H4 (cell line): ENCODE measurements around the gene INSR. TPM values are rescaled to one million over a fixed set of nuclear protein-coding genes. Genes with fewer than 3 reads are reported as not detected.

ENCODE experiments used
- DNase-seq: peaks from one replicate; pipeline ENCODE4 v3.0.0-alpha.2; 2015; ENCODE audit warnings: low spot score
- total RNA-seq: library from RNA; depleted of rRNA; stranded (reverse); fragments of >200 nt; shearing (Covaris generic); gene quantifications from 2 replicates; pipeline ENCODE4 v1.2.3, GENCODE V29; 2014

The INSR gene
- total RNA-seq, 1 experiment from 2014 or later, result 3.8 TPM

DNA sequence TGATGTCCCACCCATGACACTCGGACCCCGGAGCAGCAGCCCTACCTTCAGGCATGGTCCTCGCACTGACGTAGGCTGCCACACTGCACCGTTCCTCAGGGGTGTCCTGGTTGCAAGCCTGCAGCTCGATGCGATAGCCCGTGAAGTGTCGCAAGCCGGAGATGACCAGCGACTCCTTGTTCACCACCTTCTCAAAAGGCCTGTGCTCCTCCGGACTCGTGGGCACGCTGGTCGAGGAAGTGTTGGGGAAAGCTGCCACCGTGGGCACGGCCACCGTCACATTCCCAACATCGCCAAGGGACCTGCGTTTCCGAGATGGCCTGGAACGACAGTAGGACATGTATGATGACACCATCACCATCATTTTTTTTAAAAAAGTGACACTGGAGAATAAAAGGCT lies 151.4 kb downstream of the INSR start:
- DNase-seq, result no peak

DNA sequence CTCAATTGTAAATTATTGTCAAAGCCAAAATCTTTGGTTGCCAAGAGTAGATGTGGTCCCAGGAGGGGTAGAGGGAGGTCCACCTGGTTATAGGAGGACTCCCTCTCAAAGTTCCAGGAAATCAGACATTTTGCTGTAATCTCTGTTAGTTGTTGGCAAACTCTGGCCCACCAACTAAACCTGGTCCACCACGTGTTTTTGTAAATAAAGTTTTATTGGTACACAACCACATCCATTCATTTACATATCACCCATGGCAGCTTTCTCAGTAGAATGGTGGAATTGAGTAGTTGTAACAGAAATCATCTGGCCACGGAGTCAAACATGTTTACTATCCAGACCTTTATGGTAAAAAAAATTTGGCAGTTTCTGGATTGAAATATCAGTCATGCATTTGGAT lies 154.1 kb downstream of the INSR start:
- DNase-seq, result no peak

DNA sequence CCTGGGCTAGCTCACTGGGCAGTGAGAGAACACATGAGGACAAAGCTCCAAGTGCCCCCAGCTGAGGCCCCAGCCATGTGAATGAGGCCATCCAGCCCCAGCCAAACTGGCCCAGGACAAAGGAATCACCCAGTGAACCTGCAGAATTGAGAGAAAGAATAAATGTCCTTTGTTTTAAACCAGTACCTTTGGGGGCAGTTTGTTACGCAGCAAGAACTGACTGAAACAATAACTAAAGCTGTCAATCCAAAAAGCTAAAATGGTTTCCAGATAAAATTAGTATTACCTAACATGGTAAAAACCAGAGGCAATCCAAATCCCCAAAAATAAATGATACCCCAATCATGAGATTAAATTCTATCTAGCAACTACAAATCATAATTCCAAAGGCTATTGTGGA lies 155.1 kb downstream of the INSR start:
- DNase-seq, result no peak

DNA sequence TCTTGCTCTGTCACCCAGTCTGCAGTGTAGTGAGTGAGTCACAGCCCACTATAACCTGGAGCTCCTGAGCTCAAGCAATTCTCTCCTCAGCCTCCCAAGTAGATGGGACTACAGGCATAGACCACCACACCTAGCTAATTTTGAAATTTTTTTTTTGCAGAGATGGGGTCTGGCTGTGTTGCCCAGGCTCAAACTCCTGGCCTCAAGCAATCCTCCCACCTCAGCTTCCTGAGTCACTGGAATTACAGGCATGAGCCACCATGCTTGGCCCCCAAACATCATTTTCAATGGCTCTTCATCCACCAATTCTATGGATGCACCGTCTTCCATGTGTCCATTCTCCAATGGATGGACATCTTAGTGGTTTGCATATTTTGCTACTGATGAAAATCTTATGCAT lies 155.8 kb downstream of the INSR start:
- DNase-seq, result no peak

DNA sequence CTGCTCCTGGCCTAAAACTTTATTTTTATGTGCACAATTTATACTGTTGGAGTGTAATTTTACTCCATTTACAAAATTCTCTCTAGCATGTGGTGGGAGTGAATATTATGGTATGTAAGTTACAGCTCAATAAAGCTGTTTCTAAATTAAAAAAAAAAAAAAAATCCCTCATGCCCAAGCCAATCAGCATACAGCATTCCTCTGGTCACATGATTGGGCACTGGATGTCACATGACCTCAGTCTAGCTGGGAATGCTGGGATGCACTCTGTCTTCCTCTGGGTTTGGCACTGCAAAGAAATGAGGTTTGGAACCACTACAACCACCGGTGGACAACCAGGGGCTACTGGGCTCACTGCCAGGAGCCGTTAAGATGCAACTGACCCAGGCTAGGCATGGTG lies 157.1 kb downstream of the INSR start:
- peak; percentile 72 for DNase-seq

DNA sequence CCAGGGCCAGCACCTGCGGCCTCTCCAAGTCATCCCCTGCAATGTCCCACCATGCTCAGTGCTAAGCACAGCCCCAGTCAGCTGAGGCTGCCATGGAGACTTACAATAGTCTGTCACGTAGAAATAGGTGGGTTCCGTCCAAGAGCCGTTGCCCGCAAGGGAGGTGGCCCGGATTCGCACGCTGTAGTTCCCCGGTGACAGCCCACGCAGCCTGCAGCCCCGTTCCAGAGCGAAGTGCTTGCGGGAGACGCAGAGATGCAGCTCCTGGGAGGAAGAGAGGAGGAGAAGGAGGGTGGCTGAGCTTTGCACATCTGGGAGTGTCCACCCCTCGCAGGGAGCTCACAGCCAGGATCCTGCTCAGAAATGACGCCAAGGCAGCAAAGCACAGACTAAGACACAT lies 162.2 kb downstream of the INSR start:
- DNase-seq, result no peak

DNA sequence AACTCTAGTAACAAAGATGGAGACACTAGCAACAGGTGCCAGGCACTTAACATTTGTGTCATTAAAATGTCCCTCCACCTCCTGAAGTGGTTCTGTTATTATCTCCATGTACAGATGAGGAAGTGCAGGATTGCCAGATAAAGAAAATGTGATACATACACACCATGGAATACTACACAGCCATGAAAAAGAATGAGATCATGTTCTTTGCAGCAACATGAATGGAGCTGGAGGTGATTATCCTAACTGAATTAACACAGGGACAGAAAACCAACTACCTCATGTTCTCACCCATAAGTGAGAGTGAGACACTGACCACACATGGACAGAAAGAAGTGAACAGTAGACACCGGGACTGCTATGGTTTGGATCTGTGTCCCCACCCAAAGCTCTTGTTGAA lies 164.2 kb downstream of the INSR start:
- no peak for DNase-seq

DNA sequence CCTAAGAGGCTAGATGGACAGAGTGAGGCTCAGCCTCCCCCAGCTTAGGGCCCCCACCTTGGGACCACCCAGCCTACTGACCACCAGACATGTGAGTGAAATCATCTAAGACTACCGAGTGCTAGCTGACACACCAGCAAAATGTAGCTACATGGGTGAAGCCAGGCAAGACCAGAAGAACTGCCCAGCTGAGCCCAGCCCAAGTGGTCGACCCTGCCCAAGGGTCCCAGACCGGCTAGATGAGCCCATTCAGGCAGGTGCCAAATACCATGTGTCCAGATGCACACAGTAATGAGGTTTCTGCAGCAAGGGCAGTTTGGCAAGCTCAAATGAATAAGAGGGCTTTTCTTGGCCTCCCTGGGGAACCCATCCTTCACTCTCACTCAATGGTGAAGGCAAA lies 168.1 kb downstream of the INSR start:
- no peak for DNase-seq

DNA sequence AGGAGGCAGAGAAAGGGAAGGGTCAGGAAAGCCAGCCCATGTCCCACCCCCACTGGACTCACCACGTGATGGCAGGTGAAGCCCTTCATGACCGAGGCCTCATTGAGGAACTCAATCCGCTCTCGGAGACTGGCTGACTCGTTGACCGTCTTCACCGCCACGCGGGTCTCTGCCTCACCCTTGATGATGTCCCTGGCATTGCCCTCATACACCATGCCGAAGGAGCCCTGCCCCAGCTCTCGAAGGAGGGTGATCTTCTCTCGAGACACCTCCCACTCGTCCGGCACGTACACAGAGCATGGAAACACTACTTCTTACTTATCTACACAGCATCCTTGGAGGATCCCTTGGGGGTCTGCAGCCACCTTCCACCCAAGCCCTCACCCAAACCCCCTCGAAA lies 169.0 kb downstream of the INSR start:
- DNase-seq, result no peak

DNA sequence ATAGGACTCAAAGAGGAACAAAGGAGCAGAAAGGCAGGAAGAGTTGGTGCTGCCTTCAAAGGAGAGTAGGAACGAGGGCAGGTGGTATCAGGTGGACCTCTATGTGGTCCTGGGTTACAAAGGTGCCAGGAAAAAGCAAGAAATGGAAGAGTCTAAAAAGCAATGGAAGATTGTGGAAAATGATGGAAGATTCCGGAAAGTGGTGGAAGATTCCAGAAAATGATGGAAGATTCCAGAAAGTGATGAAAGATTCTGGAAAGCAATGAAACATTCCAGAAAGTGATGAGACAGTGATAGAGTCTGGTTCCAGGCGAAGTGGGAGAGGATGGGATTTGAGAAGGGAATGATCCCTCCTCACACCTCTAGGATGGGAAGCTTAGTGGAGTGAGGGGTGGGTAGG lies 169.4 kb downstream of the INSR start:
- DNase-seq, result no peak

DNA sequence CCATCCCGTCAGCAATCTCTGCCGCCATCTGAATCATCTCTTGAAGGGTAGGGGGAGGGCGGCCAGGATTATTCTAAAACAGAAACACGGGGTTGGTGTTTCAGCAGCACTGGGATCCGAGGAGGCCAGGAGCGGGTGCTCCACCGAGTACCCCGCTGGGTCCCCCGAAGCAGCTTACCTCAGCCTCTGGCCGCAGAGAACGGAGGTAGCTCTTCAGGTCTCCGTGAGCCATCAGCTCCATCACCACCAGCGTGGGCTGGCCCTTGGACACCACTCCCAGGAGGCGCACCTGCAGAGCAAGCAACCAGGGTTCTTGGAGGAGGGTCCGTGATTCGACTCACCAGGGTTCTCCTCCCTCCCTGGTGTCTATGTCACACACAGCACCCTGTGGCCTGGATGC lies 171.5 kb downstream of the INSR start:
- DNase-seq, result no peak

DNA sequence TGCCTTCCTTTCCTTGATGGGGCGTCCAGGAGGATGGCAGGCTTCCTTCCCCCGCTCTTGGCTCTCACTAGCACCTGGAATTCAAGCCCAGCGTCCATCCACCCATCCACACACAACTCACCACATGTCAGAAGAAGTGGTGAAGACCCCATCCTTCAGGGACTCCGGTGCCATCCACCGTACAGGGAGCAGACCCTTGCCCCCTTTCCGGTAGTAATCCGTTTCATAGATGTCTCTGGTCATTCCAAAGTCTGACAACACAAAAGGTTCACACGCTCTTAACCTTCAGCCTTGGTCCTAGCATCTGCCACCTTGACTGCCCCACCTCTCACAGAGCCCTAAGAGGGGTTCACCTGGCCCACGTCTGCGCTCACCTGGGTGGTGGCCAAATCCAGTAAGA lies 173.7 kb downstream of the INSR start:
- DNase-seq, result no peak

DNA sequence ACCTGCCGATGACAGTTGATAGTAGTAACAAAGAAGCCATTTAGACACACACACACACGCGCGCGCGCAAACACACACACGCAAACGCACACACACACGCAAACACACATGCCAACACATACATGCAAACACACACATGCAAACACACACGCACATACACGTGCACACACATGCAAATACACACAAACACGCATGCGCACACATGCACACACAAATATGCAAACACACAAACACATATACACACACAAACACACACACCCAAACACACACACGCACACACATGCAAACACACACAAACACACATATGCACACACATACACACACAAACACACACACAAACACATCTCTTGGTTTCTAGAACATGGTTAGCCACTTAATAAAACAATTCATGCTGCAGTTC lies 174.6 kb downstream of the INSR start:
- no peak for DNase-seq

DNA sequence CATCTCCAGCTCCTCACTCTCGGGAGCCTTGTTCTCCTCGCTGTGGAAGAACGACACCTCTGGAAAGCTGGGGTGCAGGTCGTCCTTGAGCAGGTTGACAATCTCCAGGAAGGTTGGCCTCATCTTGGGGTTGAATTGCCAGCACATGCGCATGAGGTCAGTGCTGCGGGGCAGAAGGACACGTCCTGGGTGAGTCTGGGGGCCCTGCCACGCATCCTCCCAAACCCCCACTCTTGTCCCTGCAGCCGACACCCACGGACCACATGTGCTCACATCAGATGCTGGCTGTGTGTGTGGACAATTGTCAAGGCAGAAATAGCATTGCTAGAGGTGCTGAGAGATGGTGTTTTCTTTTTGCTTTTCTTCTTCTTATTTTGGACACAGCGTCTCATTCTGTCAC lies 177.0 kb downstream of the INSR start:
- no peak for DNase-seq

DNA sequence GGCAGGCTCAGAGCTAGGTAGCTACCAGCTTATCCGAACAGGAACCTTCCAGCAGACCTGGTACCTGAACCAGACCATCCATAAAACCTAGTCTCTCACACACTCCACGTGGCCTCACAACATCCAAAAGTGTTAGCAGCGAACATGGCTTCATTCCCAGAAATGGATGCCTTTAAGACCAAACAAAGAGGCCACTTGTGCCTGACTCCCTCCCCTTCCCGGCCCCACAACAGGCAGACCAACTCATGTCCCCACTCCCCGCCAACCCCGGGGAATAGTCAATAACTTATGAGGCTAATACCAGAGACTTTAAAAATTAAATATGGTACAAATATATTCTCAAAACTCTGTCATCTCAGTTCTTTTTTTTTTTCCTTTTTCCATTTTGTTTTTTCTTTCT lies 178.5 kb downstream of the INSR start:
- no peak for DNase-seq

DNA sequence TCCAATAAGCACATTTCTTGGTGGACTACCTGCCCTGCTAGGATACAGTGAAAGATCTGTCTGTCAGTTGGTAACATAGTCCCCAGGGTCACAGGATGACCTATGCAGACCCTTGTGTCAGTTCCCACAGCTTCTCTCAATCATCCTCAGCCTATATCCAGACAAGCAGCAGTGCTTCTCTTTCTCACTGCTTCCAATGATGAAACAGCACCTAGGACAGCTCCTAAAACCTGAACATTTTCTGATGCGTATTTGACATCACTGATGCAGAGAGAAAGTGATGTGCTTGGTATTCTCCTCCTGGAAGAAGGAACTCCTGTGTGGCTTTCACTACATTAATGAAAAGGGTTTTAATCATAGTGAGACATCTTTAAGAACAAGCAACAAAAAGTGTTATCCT lies 181.0 kb downstream of the INSR start:
- DNase-seq, result no peak

DNA sequence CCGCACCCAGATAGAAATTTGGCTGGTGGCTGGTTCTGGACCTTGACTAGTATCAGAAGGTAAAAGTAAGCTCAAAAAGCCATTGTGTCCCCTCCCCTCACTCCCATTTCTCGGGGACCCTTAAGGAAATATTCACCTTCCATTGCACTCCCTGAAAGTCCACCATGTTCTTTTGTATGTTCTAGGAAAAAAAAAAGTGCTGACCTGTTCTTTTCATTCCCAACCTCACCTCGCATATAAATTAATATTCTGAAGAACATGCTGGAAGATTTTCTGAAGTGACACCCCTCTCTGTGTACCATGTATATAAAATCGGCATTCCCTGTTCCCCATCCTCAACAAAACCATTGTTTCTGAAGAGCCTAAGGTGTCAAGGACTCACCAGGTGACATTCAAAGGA lies 181.5 kb downstream of the INSR start:
- DNase-seq, result no peak

DNA sequence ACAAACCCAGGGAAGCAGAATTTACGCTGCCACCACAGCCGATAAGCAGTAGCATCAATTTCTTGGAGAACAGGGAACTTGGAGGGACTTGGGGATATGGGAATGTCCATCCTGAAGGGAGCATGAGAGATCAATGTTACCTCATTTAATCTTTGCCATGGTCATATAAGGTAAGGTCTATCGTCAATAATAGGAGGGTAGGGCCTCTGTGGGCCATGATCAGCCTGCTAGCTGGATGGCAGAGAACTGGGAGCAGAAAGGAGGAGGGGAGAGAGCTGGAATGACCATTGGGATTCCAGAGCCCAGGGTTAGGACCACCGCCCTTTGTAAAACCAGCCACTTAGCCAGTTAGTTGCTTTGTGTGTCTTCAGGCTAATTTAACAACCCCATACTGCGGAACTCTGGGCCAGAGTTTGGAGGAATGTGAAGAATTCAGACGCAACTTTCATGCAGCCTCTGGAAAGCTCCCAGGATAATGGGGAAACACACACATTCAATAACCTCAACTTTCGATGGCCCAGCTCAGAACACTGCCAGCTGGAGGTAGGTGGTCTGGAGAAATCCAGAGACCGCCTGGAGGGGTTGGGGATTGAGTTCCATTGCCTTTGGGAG lies 184.4 kb downstream of the INSR start:
- no peak for DNase-seq

DNA sequence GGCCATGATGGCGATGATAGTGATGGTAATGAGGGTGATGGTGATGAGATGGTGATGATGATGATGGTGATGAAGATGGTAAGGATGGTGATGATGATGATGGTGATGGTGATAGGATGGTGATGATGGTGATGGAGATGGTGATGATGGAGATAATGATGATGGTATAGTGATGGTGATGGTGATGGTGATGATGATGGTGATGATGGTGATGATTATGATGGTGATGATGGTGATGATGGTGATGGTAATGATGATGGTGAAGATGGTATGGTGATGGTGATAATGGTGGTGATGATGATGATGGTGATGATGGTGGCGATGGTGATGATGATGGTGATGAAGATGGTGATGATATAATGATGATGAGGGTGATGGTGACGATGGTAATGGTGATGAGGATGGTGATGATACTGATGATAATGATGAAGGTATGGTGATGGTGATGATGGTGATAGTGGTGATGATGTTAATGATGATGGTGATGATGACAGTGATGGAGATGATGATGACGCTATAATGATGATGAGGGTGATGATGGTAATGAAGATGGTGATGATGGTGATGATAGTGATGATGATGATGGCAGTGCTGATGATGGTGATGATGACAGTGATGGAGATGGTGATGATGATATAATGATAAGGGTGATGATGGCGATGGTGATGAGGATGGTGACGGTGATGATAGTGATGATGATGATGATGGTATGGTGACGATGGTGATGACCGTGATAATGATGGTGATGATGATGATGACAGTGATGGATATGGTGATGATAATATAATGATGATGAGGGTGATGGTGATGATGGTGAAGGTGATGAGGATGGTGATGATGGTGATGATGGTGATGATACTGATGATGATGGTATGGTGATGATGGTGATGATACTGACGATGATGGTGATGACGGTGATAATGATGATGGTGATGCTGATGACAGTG lies 187.2 kb downstream of the INSR start:
- no peak for DNase-seq

DNA sequence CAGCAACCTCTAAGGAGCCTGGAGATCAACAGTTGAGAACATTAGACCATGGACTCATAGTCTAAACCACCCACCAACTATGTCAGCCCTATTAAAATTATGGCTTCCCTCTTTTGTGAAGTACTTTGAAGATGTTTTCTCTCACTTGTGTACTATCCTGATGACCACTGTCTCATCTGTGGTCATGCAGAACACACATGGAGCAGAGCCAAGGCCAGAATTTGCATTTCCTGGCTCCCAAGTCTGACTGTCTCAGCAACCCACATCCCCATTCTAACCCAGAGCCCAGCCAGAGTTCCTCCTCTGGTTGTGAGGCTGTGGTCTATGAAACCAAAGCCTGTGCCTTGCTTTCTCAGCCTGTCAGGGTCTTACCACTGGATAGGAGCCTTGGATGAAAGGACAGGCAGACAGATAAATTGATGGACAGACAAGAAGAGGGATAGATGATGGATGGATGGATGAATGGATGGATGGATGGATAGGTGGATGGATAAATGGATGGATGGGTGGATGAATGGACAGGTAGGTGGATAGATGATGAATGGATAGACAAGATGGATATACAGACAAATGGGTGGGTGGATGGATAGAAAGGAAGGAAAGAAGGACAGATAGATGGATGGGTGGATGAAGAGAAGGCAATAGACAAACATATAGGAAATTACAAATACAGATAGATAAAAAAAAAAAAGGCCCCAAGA lies 189.3 kb downstream of the INSR start:
- DNase-seq, result no peak

DNA sequence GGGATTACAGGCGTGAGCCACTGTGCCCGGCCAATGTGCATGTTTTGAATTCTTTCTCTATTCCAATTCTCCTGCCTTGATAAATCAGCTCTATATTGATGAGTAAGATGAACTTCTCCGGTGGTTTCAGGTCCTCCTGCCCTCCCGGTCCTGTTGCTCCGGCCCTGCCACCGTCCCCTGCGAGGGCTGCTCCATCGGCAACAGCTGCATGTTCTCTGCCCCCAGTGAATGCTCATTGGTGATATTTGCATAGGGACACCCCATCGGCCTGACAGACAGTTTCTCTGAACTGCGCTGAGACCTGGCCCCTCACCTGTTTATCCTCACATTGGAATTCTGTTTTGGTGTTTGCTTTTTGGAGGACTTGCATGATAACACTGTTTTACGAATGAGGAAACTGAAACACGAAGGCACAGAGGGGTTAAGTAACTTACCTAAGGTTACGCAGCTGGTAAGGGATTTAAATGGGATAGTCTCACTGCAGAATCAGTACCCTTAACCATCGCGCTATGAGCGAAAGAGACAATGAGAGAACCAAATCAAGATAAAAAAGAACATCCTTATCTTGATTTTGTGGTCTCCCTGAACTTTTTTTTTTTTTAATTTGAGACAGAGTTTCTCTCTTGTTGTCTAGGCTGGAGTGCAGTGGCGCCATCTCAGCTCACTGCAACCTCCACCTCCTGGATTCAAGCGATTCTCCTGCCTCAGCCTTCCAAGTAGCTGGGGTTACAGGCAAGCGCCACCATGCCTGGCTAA lies 192.5 kb downstream of the INSR start:
- no peak for DNase-seq

DNA sequence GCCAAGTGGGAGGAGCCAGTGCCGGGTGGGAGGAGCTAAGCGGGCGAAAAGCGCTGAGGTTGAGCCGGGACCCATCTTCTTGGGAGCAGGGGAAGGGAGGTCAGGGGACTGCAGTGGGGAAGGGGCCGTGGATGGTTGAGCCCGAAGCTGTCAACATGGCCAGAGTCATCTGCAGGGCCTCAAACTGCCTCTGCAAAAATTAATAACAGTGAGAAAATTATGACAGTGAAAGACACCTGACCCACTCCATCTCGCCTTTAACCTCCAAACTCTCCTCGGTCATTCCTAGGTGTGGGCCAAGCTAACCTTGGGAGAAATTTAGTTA lies 194.7 kb downstream of the INSR start:
- DNase-seq, result no peak
